K562 (cell line): ENCODE measurements around the gene LAMB4. TPM values are rescaled to one million over a fixed set of nuclear protein-coding genes. Genes with fewer than 3 reads are reported as not detected.

Experiments used
- ATAC-seq: fragments of 200-7000 bp; cut with Tn5 transposase; 3 replicates; pipeline ENCODE4 v1.9.1; 2020; ENCODE audit warnings: moderate library complexity
- BruUV-seq: library from RNA; stranded (reverse); fragments of 400-500 nt; replicated peaks from 2 replicates; lab custom pipeline; 2021; lab: Mats Ljungman, UMichigan
- CTCF ChIA-PET: fragments of 300-600 bp; formaldehyde crosslinking; extraction: SDS; loops from one replicate; lab custom pipeline; 2021; ENCODE audit warnings: low intra/inter-chr PET ratio; lab: Yijun Ruan, JAX
- POLR2A ChIA-PET: fragments of 300-600, 350-650 bp; sonication (Branson Sonifier 250); formaldehyde crosslinking; extraction: SDS; loops from one replicate; lab custom pipeline; 2021; ENCODE audit warnings: antibody characterized with exemption, inconsistent platforms; lab: Yijun Ruan, JAX
- DNase-seq, 4 experiments: peaks; one replicate each; pipeline versions ENCODE4 v3.0.0 to v3.0.0-alpha.2; 2011 to 2018; ENCODE audit warnings: low spot score in 3 of 4, mixed read lengths in 3 of 4; ENCODE audit errors: extremely low read depth in 1 of 4
- FAIRE-seq: peaks from 2 replicates; lab custom pipeline; 2011; peaks lifted over from hg19 to GRCh38; lab: Jason Lieb, UNC
- H2AFZ ChIP-seq: 2 replicates; pipeline ENCODE4 v1.6.0; 2011; ENCODE audit warnings: low read depth, low read length, control low read depth, inconsistent platforms
- H3K27ac ChIP-seq: fragments of 200-600 bp; 3 replicates; pipeline ENCODE4 v1.8.0; 2011; ENCODE audit warnings: low read depth, mild to moderate bottlenecking, control low read depth, inconsistent platforms, low read length, moderate library complexity, mixed read lengths; ENCODE audit errors: extremely low read depth
- H3K27me3 ChIP-seq, 2 experiments: fragments of 300-600 bp in 1 of 2; 2 replicates in 1 of 2; 3 replicates in 1 of 2; pipeline versions ENCODE4 v1.6.0 to v1.8.0; 2011; ENCODE audit warnings: inconsistent platforms in 2 of 2, low read length in 2 of 2, mild to moderate bottlenecking in 1 of 2, mixed read lengths in 1 of 2, moderate library complexity in 1 of 2; ENCODE audit not compliant: control insufficient read depth in 2 of 2, insufficient read depth in 2 of 2
- H3K36me3 ChIP-seq: fragments of 300-600 bp; 3 replicates; pipeline ENCODE4 v1.8.0; 2011; ENCODE audit warnings: mild to moderate bottlenecking, low read length, inconsistent platforms; ENCODE audit not compliant: control insufficient read depth, insufficient read depth
- H3K4me1 ChIP-seq, 2 experiments: fragments of 200-600 bp in 1 of 2; replicated peaks in 1 of 2; 2 replicates in 1 of 2; 3 replicates in 1 of 2; pipeline versions ENCODE4 v1.5.1 to v1.8.0; 2011; ENCODE audit warnings: inconsistent platforms in 2 of 2, low read length in 2 of 2, mild to moderate bottlenecking in 1 of 2, mixed read lengths in 1 of 2, moderate library complexity in 1 of 2; ENCODE audit not compliant: control insufficient read depth in 2 of 2, insufficient read depth in 2 of 2
- H3K4me2 ChIP-seq: 2 replicates; pipeline ENCODE4 v1.6.1; 2011; ENCODE audit warnings: low read length, control low read depth, inconsistent platforms, mixed read lengths; ENCODE audit not compliant: insufficient read depth
- H3K4me3 ChIP-seq: fragments of 200-600 bp; sonication (generic), shearing (Covaris generic); 2 replicates; pipeline ENCODE4 v1.5.1; 2016; ENCODE audit warnings: control low read depth, inconsistent platforms
- H3K79me2 ChIP-seq: fragments of 200-600 bp; 3 replicates; pipeline ENCODE4 v1.8.0; 2011; ENCODE audit warnings: low read length, inconsistent platforms; ENCODE audit not compliant: control insufficient read depth, insufficient read depth
- H3K9ac ChIP-seq, 2 experiments: 2 replicates each; pipeline versions ENCODE4 v1.6.0 to v1.6.1; 2011; ENCODE audit warnings: low read depth in 2 of 2, low read length in 2 of 2, control low read depth in 1 of 2, inconsistent platforms in 1 of 2, mild to moderate bottlenecking in 1 of 2, mixed read lengths in 1 of 2; ENCODE audit not compliant: insufficient read depth in 1 of 2
- H3K9me1 ChIP-seq: one replicate; pipeline ENCODE4 v1.6.0; 2011; ENCODE audit warnings: inconsistent platforms, mild to moderate bottlenecking, low read length, moderate library complexity; ENCODE audit not compliant: control insufficient read depth, insufficient read depth
- H3K9me3 ChIP-seq: replicated peaks from 2 replicates; pipeline ENCODE4 v1.5.1; 2011; ENCODE audit warnings: low read depth, low read length, inconsistent platforms; ENCODE audit not compliant: control insufficient read depth, insufficient read depth
- H4K20me1 ChIP-seq: replicated peaks from 2 replicates; pipeline ENCODE4 v1.6.1; 2011; ENCODE audit warnings: low read length, inconsistent platforms, mixed read lengths; ENCODE audit not compliant: control insufficient read depth, insufficient read depth
- CBX1 ChIP-seq: sonication (generic); IDR thresholded peaks from 2 replicates; pipeline ENCODE4 v1.6.1; 2016; ENCODE audit warnings: antibody characterized with exemption, low read depth, mild to moderate bottlenecking
- DNMT1 ChIP-seq: fragments of 450-650 bp; IDR thresholded peaks from 2 replicates; pipeline ENCODE4 v1.6.1; 2016; ENCODE audit warnings: antibody characterized with exemption, mild to moderate bottlenecking
- E2F4 ChIP-seq: sonication (generic); formaldehyde crosslinking; IDR thresholded peaks from 2 replicates; pipeline ENCODE4 v1.8.0; 2022; ENCODE audit warnings: mild to moderate bottlenecking, low read depth, missing genetic modification reagents
- GTF2A2 ChIP-seq: IDR thresholded peaks from 2 replicates; pipeline ENCODE4 v1.6.1; 2016; ENCODE audit warnings: mild to moderate bottlenecking, missing genetic modification characterization, missing compliant biosample characterization
- KLF16 ChIP-seq: IDR thresholded peaks from 2 replicates; pipeline ENCODE4 v1.6.1; 2016; ENCODE audit warnings: antibody characterized with exemption
- MTA2 ChIP-seq: fragments of 450-650 bp; IDR thresholded peaks from 2 replicates; pipeline ENCODE4 v1.6.1; 2016; ENCODE audit warnings: low read depth
- MYNN ChIP-seq, 2 experiments: sonication (generic); formaldehyde crosslinking in 1 of 2; IDR thresholded peaks; 2 replicates each; pipeline versions ENCODE4 v1.5.0 to v1.6.1; 2016 to 2020; ENCODE audit warnings: antibody characterized with exemption in 1 of 2, missing genetic modification reagents in 1 of 2
- SMC3 ChIP-seq: conservative IDR thresholded peaks from 2 replicates; pipeline ENCODE4 v1.6.1; 2011; ENCODE audit warnings: low read depth, low read length, improper control_type of control experiment; ENCODE audit not compliant: insufficient read depth
- THAP7 ChIP-seq: fragments of 250-450 bp; sonication (Bioruptor Pico); IDR thresholded peaks from 2 replicates; pipeline ENCODE4 v1.5.0; 2021
- WGBS: fragments of 100-300 bp; shearing (Covaris generic); methylation state at CpG from one replicate; pipeline ENCODE4 v1.1.6; 2016; ENCODE audit warnings: low coverage, mixed read lengths; ENCODE audit not compliant: insufficient coverage; ENCODE audit errors: missing lambda C conversion rate; 5-methylcytosine and 5-hydroxymethylcytosine counted together
- in situ Hi-C: fragments of 300-500 bp; cut with MboI; formaldehyde crosslinking; loops from 4 replicates; pipeline ENCODE4 v1.15.0; 2018; ENCODE audit warnings: inconsistent platforms, mixed read lengths
- intact Hi-C: fragments of 100-400 bp; cut with micrococcal nuclease; formaldehyde crosslinking; loops from 2 replicates; pipeline ENCODE4 v1.14.2; 2022
- polyA plus RNA-seq, 8 experiments: library from polyadenylated mRNA; depleted of rRNA in 4 of 8; stranded (reverse) in 5 of 8; unstranded in 3 of 8; fragments of >200 nt; fragmentation: Nextera tagmentation in 2 of 8; fragmentation: Illumina TruSeq in 1 of 8; extraction: Ambion mirVana in 2 of 8; extraction: Trizol in 1 of 8; gene quantifications; 2 replicates each; pipeline versions ENCODE4 v1.2.1 to v1.2.3, GENCODE V29; 2011 to 2014; ENCODE audit warnings: inconsistent platforms in 1 of 8, missing spikeins in 1 of 8
- total RNA-seq, 7 experiments: library from RNA; depleted of rRNA in 6 of 7; stranded (reverse); fragments of >200 nt in 6 of 7; fragmentation: Illumina TruSeq in 2 of 7; extraction: Trizol in 2 of 7; gene quantifications; 2 replicates each; pipeline versions ENCODE4 v1.2.1 to v1.2.3, GENCODE V29; 2011 to 2021; ENCODE audit warnings: low replicate concordance in 1 of 7

Gene LAMB4
- total and polyA plus RNA-seq, 9 of the 15 experiments (the other 6 are each of a cell fraction or from before 2014, with no cell fraction given): 0.06 to 0.13 (median 0.07) TPM; not detected in 6

GRCh38 chr7:108158776-108159175 is 28.6 kb upstream of the LAMB4 start:
- DNase-seq (no peak), ATAC-seq (no peak), FAIRE-seq (no peak)
- no peaks in the 10 kb centered on the region for H3K9me1 ChIP-seq
- intact Hi-C loops (no loop called here), in situ Hi-C loops (no loop called here)
- H3K36me3 ChIP-seq: no peaks in the 10 kb centered on the region
- no peak overlapping the region for H2AFZ ChIP-seq
- H3K9me3 ChIP-seq: no peaks in the 10 kb centered on the region
- 0% methylated on average over 1 of the region's 1 CpG for whole genome bisulfite sequencing
- no TSS peak for BruUV-seq
- ChIA-PET CTCF (no interaction called here), POLR2A (no interaction called here)
- TF ChIP-seq GTF2A2 (tag) (no peak), DNMT1 (no peak), MYNN (IDR thresholded peaks at IDR 0.05) (no peak), MYNN (CRISPR knock-in tag; IDR thresholded peaks at IDR 0.05) (no peak), CBX1 (no peak), E2F4 (CRISPR knock-in tag) (no peak), KLF16 (no peak), MTA2 (no peak), SMC3 (no peak), THAP7 (CRISPR knock-in tag) (no peak)
- no peak overlapping the region for H3K4me3 ChIP-seq
- no peak overlapping the region for H3K27ac ChIP-seq
- no peaks in the 10 kb centered on the region for H3K79me2 ChIP-seq
- no peak overlapping the region for H3K4me2 ChIP-seq
- peaks cover 0 to 5% of the 10 kb centered on the region in 2 experiments; a peak in 2 of 5 replicates for H3K27me3 ChIP-seq
- H3K9ac ChIP-seq: no peak overlapping the region
- H4K20me1 ChIP-seq: no peaks in the 10 kb centered on the region
- H3K4me1 ChIP-seq: no peaks in the 10 kb centered on the region
